Measurements from ENCODE around the gene MID1.

GRCh38 chrX:10628906-10629305 lies 8.5 kb upstream of the MID1 start:
- TF ChIP-seq, protein P1, sequence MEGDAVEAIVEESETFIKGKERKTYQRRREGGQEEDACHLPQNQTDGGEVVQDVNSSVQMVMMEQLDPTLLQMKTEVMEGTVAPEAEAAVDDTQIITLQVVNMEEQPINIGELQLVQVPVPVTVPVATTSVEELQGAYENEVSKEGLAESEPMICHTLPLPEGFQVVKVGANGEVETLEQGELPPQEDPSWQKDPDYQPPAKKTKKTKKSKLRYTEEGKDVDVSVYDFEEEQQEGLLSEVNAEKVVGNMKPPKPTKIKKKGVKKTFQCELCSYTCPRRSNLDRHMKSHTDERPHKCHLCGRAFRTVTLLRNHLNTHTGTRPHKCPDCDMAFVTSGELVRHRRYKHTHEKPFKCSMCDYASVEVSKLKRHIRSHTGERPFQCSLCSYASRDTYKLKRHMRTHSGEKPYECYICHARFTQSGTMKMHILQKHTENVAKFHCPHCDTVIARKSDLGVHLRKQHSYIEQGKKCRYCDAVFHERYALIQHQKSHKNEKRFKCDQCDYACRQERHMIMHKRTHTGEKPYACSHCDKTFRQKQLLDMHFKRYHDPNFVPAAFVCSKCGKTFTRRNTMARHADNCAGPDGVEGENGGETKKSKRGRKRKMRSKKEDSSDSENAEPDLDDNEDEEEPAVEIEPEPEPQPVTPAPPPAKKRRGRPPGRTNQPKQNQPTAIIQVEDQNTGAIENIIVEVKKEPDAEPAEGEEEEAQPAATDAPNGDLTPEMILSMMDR (IDR thresholded peaks at IDR 0.05; ENCODE audit: low read depth, low read length), result no peak
- no peak for TF ChIP-seq EZH2phosphoT487 (IDR thresholded peaks at IDR 0.05; ENCODE audit: low read depth)
